Measurements from ENCODE around the gene SP8.
A peak's percentile ranks its signal among the peaks of the same experiment; 100 is the strongest.
"Not testable (repeated sequence)": the region's sequence is repeated elsewhere in the genome, so short reads cannot be mapped to it uniquely, and the experiment has no call there.

Gene SP8

DNA sequence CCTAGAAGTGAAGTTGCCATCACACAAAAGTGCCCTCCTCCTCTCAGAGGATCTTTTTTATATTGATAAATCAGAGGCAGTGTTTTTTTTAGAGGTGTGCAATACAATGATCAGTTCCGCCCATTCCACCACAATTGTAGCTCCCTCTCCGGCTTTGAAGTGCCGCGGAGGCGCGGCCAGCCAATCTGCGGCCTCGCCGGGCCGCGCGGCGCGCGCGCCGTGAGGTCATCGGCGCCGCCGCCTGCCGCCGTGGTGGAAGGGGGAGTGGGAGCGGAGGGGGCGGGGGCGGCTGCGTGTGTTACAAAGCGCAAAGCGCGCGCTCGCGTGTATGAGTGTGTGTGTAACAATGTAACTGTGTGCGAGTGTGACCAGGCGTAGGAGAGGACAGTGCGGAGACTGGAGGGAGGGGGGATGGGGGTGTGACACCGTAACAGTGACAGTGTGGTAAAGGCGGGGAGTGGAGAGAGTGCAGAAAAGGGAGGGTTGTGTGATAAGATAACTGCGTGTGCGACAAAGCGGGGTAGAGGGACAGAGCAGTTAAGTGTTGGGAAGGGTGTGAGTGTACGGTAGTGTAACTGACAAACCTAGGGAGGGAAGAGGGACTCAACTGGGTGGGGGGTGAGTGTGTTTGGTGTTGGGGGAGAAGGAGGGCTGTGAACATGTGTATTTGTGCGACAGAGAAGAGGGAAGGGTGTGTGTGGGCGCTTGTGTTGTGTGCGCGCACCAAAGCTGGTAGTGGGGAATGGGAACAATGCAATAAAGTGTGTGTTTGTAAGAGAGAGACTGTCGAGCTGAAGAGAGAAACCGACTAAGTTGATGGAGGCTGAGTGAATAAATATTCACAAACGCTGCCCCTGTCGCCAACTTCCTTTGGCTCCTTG lies at the start of gene SP8:
Gene SP8 (minus strand): TSS at position 108 of the 881 bp plus-strand sequence. CDS start 88 bp downstream, at position 20.
- no peak for DNase-seq

GRCh38 chr7:20836424-20836823 lies 49.7 kb upstream of the SP8 start:
- not testable (repeated sequence) for DNase-seq

DNA sequence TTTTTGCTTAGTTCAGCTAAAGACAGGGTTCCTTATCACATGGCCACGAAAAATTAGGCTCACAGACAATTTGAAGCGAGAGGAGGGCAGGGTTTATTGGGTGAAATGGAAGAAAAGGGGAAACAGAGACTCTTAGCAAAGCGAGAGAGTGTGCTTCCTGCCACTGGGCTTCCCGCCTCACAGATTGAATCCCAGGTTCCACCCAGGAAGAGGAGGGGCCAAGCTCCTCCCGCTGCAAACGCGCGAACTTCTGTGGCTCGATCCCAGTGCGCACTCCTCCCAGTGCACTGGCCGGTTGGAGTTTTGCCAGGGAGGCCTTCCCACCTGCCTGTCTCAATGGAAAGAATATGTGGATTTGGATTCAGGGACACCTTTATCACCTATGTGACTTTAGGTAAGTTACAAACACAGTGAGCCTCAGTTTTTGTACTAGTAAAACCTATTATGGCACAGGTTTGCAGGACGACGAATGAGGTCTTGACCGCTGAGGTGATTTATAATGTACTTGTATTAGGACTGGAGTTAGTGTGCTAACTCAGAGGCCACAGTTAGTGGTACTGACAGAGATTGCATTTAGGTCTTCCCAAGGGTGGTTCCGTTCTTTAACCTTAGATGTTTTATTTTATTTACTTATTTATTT lies 48.5 kb upstream of the SP8 start:
- no peak for DNase-seq

- DNase-seq, result no peak
Observed at GRCh38 chr7:20834656-20835055, 48.0 kb upstream of the SP8 start.

DNA sequence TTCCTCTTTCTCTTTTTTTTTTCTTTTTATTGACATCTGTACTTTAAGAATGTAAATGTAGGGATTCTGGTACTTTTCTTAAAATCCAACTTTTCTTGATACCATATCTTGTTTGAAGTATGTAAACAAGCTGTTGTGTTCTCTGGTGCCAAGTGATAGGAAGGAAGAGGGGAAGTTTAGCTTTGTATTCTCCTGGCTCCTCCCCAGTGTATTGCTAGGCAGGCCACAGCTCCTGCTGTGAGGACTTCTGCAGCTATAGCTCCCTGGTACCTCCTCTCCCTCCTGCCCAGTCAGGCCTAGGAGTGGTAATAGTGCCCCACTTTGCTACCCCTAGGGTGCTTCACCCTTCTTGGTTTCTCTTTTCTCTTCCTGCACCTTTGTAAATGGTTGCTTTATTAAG lies 45.3 kb upstream of the SP8 start:
- no peak for DNase-seq

DNA sequence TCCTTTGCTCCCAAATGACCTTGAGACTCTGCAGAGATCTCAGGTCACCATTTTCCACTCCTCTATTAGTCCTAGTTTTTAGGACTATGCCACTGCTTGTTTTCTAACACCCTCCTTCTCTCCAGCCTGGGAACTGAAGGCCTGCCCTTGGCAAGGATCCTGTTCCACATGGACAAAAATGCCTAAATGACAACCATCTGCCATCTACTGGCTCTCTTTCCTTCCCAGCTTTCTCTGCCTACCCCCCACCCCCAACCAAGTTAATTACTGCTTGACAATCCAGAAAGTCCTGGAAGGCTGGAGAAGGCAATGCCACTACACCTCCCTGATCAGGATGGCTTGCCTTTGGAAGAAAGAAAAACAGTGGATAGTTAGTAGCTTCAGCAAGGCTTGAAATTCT lies 44.8 kb upstream of the SP8 start:
- DNase-seq, result no peak

- no peak for DNase-seq
Observed at GRCh38 chr7:20828947-20829346, 42.3 kb upstream of the SP8 start.

DNA sequence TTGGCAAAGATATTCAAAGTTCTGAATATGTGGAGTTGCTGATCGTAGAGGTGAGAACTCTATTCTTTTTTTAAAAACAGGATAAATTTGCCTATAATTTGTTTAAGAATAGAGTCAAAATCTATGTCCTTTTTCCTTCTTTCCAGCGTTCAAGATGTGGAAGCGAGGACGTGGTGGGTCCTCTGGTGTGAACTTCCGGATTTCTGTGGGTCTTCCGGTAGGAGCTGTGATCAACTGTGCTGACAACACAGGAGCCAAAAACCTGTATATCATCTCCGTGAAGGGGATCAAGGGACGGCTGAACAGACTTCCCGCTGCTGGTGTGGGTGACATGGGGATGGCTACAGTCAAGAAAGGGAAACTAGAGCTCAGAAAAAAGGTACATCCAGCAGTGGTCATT lies 40.5 kb upstream of the SP8 start:
- no peak for DNase-seq

DNA sequence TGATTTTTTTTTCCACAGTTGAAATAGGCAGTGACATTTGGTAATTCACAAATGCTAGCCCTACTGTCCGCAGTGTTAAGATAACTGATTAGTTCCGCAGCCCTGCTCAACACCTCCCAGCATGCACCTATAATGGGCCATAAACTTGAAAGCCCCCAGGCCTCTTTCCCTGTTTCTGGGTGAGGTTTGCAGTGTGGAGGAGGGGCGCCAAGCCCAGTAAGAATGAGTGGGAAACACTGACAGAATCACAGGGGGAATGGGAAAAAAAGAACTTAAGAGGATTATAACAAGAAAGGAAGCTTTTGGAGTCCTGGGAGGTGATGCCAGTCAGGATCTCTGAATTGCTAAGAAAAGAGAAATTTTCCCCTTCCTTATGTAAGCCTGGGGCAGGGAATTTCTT lies 39.6 kb upstream of the SP8 start:
- no peak for DNase-seq

DNA sequence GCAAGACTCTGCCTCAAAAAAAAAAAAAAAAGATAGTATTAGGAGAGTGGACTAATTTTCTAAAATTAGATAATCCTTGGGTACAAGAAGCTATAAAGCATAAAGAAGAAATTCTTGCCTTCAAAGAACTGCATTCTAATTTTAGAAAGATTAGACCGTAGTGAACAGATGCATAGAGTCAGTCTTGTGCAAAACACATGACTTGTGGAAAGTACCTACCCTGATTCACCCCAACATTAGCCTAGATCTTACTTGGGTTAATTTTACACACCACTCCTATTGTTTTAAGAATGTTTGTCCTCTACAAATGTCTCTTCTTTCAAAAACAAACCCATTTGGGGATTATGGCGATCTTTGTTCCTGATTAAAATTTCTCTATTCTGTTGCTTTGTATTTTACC lies 38.9 kb upstream of the SP8 start:
- no peak for DNase-seq

DNA sequence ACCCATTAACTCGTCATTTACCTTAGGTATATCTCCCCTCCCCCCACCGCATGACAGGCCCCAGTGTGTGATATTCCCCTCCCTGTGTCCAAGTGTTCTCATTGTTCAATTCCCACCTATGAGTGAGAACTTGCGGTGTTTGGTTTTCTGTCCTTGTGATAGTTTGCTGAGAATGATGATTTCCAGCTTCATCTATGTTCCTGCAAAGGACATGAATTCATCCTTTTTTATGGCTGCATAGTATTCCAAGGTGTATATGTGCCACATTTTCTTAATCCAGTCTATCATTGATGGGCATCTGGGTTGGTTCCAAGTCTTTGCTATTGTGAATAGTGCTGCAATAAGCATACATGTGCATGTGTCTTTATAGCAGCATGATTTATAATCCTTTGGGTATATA lies 34.7 kb upstream of the SP8 start:
- DNase-seq, result not testable (repeated sequence)

DNA sequence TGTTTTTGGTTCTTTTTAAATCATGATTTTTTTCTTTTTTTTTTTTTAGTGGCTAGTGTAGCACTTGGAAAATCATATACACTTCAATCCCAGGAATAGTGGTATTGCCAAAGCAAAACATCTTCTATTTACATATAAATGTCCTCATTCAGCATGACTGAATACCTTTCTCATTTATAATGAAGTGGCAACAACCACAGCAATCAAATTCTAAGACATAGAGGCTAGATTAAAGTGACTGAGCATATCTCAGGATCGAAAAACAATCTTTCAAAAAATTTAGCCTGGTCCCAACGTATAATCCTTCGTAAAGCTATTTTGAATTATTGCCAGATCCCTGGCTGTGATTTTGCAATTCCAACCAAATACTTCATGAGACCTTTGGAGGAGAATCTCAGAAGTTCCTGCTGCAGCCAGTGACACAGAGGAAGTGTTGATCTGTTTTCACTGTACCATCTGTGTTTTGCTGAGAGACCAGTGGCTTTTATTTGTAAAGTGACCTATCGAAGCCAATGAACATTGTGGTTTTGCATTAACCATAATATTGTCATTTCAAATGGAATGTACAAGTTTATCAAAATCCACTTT lies 29.8 kb upstream of the SP8 start:
- DNase-seq, result no peak

GRCh38 chr7:20804345-20804744 lies 17.7 kb upstream of the SP8 start:
- DNase-seq, result no peak

- no peak for DNase-seq
Observed at GRCh38 chr7:20799566-20800366, 13.1 kb upstream of the SP8 start.

- no peak for DNase-seq
Observed at GRCh38 chr7:20798694-20799121, 12.0 kb upstream of the SP8 start.

- peak in 1 of 2 donors; percentile 40 for DNase-seq
Observed at GRCh38 chr7:20798081-20798693, 11.5 kb upstream of the SP8 start.

DNA sequence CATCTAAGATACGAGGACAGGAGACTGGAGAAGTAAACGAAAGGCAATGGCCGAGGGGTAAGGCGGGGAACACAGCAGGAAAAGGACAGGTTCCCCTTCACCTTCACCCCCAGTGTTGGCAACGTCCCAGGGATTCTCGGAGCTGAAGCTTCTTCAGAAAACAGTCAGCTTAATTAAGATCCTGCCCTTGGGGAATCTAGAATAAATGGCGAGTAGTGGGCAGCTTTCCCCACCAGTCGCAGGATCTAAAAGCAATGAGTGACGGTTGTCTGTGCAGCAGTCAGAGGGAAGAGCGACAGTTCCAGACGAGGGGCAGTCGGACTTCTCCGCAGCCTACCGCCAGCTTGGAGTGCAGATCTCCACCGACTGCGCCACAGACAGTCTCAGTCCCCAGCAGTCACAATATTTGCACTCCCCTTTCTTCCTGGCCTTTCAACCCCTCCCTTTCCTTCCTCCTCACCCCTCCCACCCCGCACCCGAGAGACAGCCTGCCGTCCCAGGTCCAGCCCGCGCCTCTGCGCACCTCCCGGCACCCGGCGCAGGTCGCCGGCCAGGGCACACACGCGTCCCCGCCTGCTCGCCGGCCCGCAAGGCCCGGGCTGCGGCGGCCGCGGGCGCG lies 10.9 kb upstream of the SP8 start:
- DNase-seq, result peak in 1 of 2 donors; percentile 34

GRCh38 chr7:20797042-20797461 lies 10.4 kb upstream of the SP8 start:
- DNase-seq, result no peak

GRCh38 chr7:20796500-20796899 lies 9.8 kb upstream of the SP8 start:
- DNase-seq, result no peak

- no peak for DNase-seq
Observed at GRCh38 chr7:20795881-20796280, 9.2 kb upstream of the SP8 start.

DNA sequence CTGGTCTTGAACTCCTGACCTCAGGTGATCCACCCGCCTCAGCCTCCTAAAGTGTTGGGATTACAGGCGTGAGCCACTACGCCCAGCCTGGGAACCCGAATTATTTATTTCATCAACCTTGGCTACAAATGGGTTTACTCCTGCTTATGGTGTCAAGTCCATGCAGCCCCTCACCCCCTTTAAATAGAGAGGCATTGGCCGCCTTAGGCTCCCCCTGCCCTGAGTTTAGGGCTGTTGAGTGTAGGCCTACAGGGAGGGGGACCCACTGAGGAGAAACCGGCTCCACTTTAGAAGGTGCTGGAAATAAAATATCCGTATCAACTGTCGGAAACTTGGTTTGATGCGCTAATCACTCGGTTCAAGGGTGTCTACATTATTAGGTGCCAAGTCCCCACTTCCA lies 8.7 kb upstream of the SP8 start:
- no peak for DNase-seq

GRCh38 chr7:20794676-20795075 lies 8.0 kb upstream of the SP8 start:
- DNase-seq, result no peak
